Measurements from ENCODE around the gene BTG3. TPM values are rescaled to one million over a fixed set of nuclear protein-coding genes. Genes with fewer than 3 reads are reported as not detected.

The BTG3 gene
- total RNA-seq = 41.7 and 55.4 TPM in 2 replicates

GRCh38 chr21:17612565-17613241 lies at the start of gene BTG3:
BTG3 (minus strand) TSS chr21:17612901; CDS start chr21:17609144, 3,757 bp downstream.

Other genes starting within 250 kb of the BTG3 start
- gene CXADR, start 99.9 kb downstream of the BTG3 start, total RNA-seq = 13.3 and 17.1 TPM in 2 replicates
- gene C21orf91, start 206.5 kb upstream of the BTG3 start, total RNA-seq = 5.9 and 8.3 TPM in 2 replicates